Lung (tissue), 12 donors: ENCODE measurements around the gene HTR6. TPM values are rescaled to one million over a fixed set of nuclear protein-coding genes. Genes with fewer than 3 reads are reported as not detected.

Experiments used
- ATAC-seq: fragments of 200-7000 bp; cut with Tn5 transposase; one replicate; pipeline ENCODE4 v1.9.1; 2020; ENCODE audit warnings: moderate number of reproducible peaks; ENCODE audit not compliant: insufficient read depth, low FRiP score
- DNase-seq, 3 donors: peaks; one replicate each; pipeline ENCODE4 v3.0.0-alpha.2; 2013 to 2017
- H3K27ac ChIP-seq, 2 donors: one replicate each; pipeline ENCODE4 v1.5.1; 2013; ENCODE audit warnings: mild to moderate bottlenecking in 2 of 2, moderate library complexity in 2 of 2, control low read depth in 1 of 2, inconsistent platforms in 1 of 2, low read depth in 1 of 2, low read length in 1 of 2
- H3K27me3 ChIP-seq, 3 donors: one replicate each; pipeline ENCODE4 v1.5.1; 2013; ENCODE audit warnings: low read length in 2 of 3; ENCODE audit not compliant: control insufficient read depth in 3 of 3, insufficient read depth in 3 of 3
- H3K36me3 ChIP-seq, 4 donors: one replicate each; pipeline ENCODE4 v1.5.1; 2013; ENCODE audit warnings: low read length in 4 of 4, mild to moderate bottlenecking in 1 of 4, moderate library complexity in 1 of 4; ENCODE audit not compliant: control insufficient read depth in 4 of 4, insufficient read depth in 4 of 4
- H3K4me1 ChIP-seq, 5 donors: one replicate each; pipeline ENCODE4 v1.5.1; 2013; ENCODE audit warnings: low read length in 5 of 5, mild to moderate bottlenecking in 2 of 5, moderate library complexity in 1 of 5; ENCODE audit not compliant: control insufficient read depth in 5 of 5, insufficient read depth in 5 of 5
- H3K4me3 ChIP-seq: one replicate; pipeline ENCODE4 v1.5.1; 2013; ENCODE audit warnings: mild to moderate bottlenecking, control low read depth, moderate library complexity
- H3K9ac ChIP-seq, 2 donors: one replicate each; pipeline ENCODE4 v1.5.1; 2013; ENCODE audit warnings: low read length in 2 of 2, control low read depth in 1 of 2; ENCODE audit not compliant: insufficient read depth in 1 of 2
- H3K9me3 ChIP-seq, 4 donors: one replicate each; pipeline ENCODE4 v1.5.1; 2013; ENCODE audit warnings: low read length in 3 of 4, mild to moderate bottlenecking in 1 of 4, moderate library complexity in 1 of 4; ENCODE audit not compliant: control insufficient read depth in 4 of 4, insufficient read depth in 3 of 4
- WGBS, 2 donors: extraction: QIAGEN DNeasy Blood & Tissue Kit; methylation state at CpG; one replicate each; pipeline ENCODE4 v1.1.7; 2013; 5-methylcytosine and 5-hydroxymethylcytosine counted together
- polyA plus RNA-seq, 2 donors: library from polyadenylated mRNA; stranded (reverse); fragments of 200-250 nt; gene quantifications; one replicate each; pipeline ENCODE4 v1.2.1, GENCODE V29; 2013
- total RNA-seq, 2 donors: library from RNA; depleted of rRNA in 1 of 2; stranded (reverse); fragments of >200 nt in 1 of 2; gene quantifications; one replicate each; pipeline ENCODE4 v1.2.1, GENCODE V29; 2014 to 2021
- TF ChIP-seq, protein P1 (sequence below): IDR thresholded peaks from 2 replicates; pipeline ENCODE4 v1.5.1; 2012; ENCODE audit warnings: mild to moderate bottlenecking; ENCODE audit errors: control extremely low read depth, extremely low read depth
- donor health status: control.
- donor health status: control.
- donor health status: Bipolar disorder and iron deficiency.
- donor health status: healthy.
- donor health status: DM: yes; HTN: yes; CAD: no.

Gene HTR6
- total and polyA plus RNA-seq, 4 donors = not detected

DNA sequence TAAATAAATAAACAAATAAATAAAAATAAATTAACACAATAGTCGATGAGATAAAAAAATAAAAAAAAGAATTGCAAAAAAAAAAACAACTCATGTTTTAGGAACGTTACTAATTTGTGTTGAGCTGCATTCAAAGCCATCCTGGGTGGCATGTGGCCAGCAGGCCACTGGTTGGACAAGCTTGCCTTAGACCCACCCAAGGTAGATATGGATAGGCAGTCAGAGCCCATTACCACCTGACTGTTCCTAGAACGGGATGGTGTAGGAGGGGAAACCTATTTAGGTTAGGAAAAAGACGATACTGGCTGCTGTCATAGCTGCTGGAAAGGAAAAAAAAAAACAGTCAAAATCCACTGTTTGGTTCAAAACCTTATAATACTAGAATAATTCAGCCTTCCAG lies 40.8 kb downstream of the HTR6 start:
- Histone ChIP-seq H3K27me3 (no peaks in the 10 kb centered on the region), H3K27ac (no peak overlapping the region), H3K9ac (no peak overlapping the region), H3K4me3 (no peak overlapping the region), H3K4me1 (peaks cover 0 to 3% (median 0%) of the 10 kb centered on the region in 5 donors), H3K9me3 (no peaks in the 10 kb centered on the region), H3K36me3 (peaks cover 0 to 5% (median 2%) of the 10 kb centered on the region in 4 donors)
- DNase-seq = no peak
- WGBS, 2 donors = 90 to 94% methylated on average over 4 of the region's 4 CpGs
- no peak for ATAC-seq
- TF ChIP-seq, protein P1, sequence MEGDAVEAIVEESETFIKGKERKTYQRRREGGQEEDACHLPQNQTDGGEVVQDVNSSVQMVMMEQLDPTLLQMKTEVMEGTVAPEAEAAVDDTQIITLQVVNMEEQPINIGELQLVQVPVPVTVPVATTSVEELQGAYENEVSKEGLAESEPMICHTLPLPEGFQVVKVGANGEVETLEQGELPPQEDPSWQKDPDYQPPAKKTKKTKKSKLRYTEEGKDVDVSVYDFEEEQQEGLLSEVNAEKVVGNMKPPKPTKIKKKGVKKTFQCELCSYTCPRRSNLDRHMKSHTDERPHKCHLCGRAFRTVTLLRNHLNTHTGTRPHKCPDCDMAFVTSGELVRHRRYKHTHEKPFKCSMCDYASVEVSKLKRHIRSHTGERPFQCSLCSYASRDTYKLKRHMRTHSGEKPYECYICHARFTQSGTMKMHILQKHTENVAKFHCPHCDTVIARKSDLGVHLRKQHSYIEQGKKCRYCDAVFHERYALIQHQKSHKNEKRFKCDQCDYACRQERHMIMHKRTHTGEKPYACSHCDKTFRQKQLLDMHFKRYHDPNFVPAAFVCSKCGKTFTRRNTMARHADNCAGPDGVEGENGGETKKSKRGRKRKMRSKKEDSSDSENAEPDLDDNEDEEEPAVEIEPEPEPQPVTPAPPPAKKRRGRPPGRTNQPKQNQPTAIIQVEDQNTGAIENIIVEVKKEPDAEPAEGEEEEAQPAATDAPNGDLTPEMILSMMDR = no peak

DNA sequence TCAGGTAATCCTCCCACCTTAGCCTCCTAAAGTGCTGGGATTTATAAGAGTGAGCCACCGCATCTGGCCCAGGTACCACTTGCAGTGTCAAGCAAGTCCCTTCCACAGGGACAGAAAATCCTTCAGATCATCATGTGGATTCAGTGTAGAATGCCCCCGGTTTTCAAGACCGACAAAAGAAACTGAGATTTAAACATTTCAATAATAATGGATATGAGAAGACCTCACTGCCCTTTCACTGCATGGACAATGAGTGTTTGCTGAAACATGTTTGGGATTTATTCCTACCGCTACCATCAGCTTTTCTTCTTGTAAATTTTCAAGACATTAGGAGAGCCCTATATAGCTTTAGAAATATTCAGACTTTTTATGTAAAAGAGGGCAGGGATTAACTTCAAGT lies 41.5 kb downstream of the HTR6 start:
- H3K4me3 ChIP-seq = no peak overlapping the region
- no peaks in the 10 kb centered on the region for H3K27me3 ChIP-seq
- 88 to 91% methylated on average over 4 of the region's 4 CpGs for WGBS, 2 donors
- H3K4me1 ChIP-seq = peaks cover 0 to 3% (median 0%) of the 10 kb centered on the region in 5 donors
- no peak overlapping the region for H3K27ac ChIP-seq
- peaks cover 0 to 5% (median 2%) of the 10 kb centered on the region in 4 donors for H3K36me3 ChIP-seq
- DNase-seq (no peak), ATAC-seq (no peak)
- H3K9ac ChIP-seq = no peak overlapping the region
- no peaks in the 10 kb centered on the region for H3K9me3 ChIP-seq
- TF ChIP-seq, protein P1 = no peak

- WGBS, 2 donors = 84 to 86% methylated on average over 8 of the region's 8 CpGs
- DNase-seq (peak in 1 of 3 donors; percentile 11), ATAC-seq (no peak)
- no peaks in the 10 kb centered on the region for H3K9me3 ChIP-seq
- peaks cover 0 to 5% (median 2%) of the 10 kb centered on the region in 4 donors for H3K36me3 ChIP-seq
- no peaks in the 10 kb centered on the region for H3K27me3 ChIP-seq
- H3K27ac ChIP-seq = no peak overlapping the region
- no peak overlapping the region for H3K9ac ChIP-seq
- H3K4me3 ChIP-seq = no peak overlapping the region
- H3K4me1 ChIP-seq = peaks cover 0 to 3% (median 0%) of the 10 kb centered on the region in 5 donors
- TF ChIP-seq, protein P1 = no peak
Measured at GRCh38 chr1:19708567-19709110, 44.0 kb downstream of the HTR6 start.

GRCh38 chr1:19709260-19709793 lies 44.7 kb downstream of the HTR6 start:
- Histone ChIP-seq H3K4me1 (peaks cover 0 to 2% (median 0%) of the 10 kb centered on the region in 5 donors), H3K9ac (no peak overlapping the region), H3K36me3 (peaks cover 0 to 5% (median 2%) of the 10 kb centered on the region in 4 donors), H3K27me3 (no peaks in the 10 kb centered on the region), H3K4me3 (no peak overlapping the region), H3K9me3 (no peaks in the 10 kb centered on the region), H3K27ac (no peak overlapping the region)
- 81 to 84% methylated on average over 4 of the region's 4 CpGs for WGBS, 2 donors
- ATAC-seq (no peak), DNase-seq (peak in 2 of 3 donors; percentile 51 to 63)
- TF ChIP-seq, protein P1 = no peak
